Common myeloid progenitor, CD34-positive (primary cell): ENCODE results near the gene SHKBP1.
A peak's percentile ranks its signal among the peaks of the same experiment; 100 is the strongest.

Experiments used
- CTCF ChIA-PET: fragments of 350-600 bp; sonication (Branson Sonifier 250); formaldehyde crosslinking; loops from one replicate; lab custom pipeline; 2021; ENCODE audit warnings: antibody characterized with exemption; lab: Charles Lee
- POLR2A ChIA-PET: fragments of 350-600 bp; sonication (Branson Sonifier 250); formaldehyde crosslinking; loops from one replicate; lab custom pipeline; 2021; ENCODE audit warnings: antibody characterized with exemption; lab: Charles Lee
- DNase-seq, 3 donors: peaks; one replicate each; pipeline versions ENCODE4 v3.0.0 to v3.0.0-alpha.2; 2013
- H3K27ac ChIP-seq, 2 experiments: 1 replicate in 1 of 2; 2 replicates in 1 of 2; pipeline ENCODE4 v1.7.0; 2013; ENCODE audit warnings: inconsistent platforms in 2 of 2, low read length in 2 of 2, mild to moderate bottlenecking in 2 of 2, low read depth in 1 of 2, moderate library complexity in 1 of 2; ENCODE audit not compliant: severe bottlenecking in 2 of 2, insufficient read depth in 1 of 2, poor library complexity in 1 of 2
- H3K27me3 ChIP-seq, 5 experiments: replicated peaks in 2 of 5; 1 replicate in 3 of 5; 2 replicates in 2 of 5; pipeline versions ENCODE4 v1.6.1 to v1.7.0; 2013; ENCODE audit warnings: low read length in 4 of 5, mild to moderate bottlenecking in 2 of 5, moderate library complexity in 2 of 5, inconsistent platforms in 1 of 5; ENCODE audit not compliant: insufficient read depth in 5 of 5, control insufficient read depth in 4 of 5
- H3K36me3 ChIP-seq, 4 experiments: 1 replicate in 2 of 4; 2 replicates in 2 of 4; pipeline versions ENCODE4 v1.6.1 to v1.7.0; 2013; ENCODE audit warnings: low read length in 3 of 4, control low read depth in 1 of 4, mild to moderate bottlenecking in 1 of 4; ENCODE audit not compliant: control insufficient read depth in 4 of 4, insufficient read depth in 4 of 4
- H3K4me1 ChIP-seq, 4 experiments: 1 replicate in 3 of 4; 2 replicates in 1 of 4; pipeline versions ENCODE4 v1.6.1 to v1.7.1; 2013; ENCODE audit warnings: low read length in 3 of 4, mild to moderate bottlenecking in 3 of 4, control low read depth in 1 of 4, inconsistent platforms in 1 of 4, moderate library complexity in 1 of 4; ENCODE audit not compliant: control insufficient read depth in 4 of 4, insufficient read depth in 4 of 4; ENCODE audit errors: control extremely low read depth in 1 of 4
- H3K4me3 ChIP-seq, 7 experiments: 1 replicate in 4 of 7; 2 replicates in 3 of 7; pipeline versions ENCODE4 v1.5.1 to v1.7.0; 2013; ENCODE audit warnings: mild to moderate bottlenecking in 7 of 7, low read length in 6 of 7, moderate library complexity in 6 of 7, inconsistent platforms in 2 of 7, low read depth in 2 of 7, control low read depth in 1 of 7; ENCODE audit not compliant: insufficient read depth in 4 of 7, control insufficient read depth in 1 of 7; ENCODE audit errors: extremely low read depth in 1 of 7
- H3K9me3 ChIP-seq, 5 experiments: 1 replicate in 4 of 5; 2 replicates in 1 of 5; pipeline versions ENCODE4 v1.6.1 to v1.7.1; 2013; ENCODE audit warnings: low read length in 4 of 5, mild to moderate bottlenecking in 2 of 5, inconsistent platforms in 1 of 5, low read depth in 1 of 5, moderate library complexity in 1 of 5; ENCODE audit not compliant: control insufficient read depth in 4 of 5, insufficient read depth in 2 of 5; ENCODE audit errors: control extremely low read depth in 1 of 5
- WGBS: methylation state at CpG from one replicate; pipeline ENCODE4 v1.1.5; 2013; ENCODE audit not compliant: insufficient coverage; 5-methylcytosine and 5-hydroxymethylcytosine counted together

Gene SHKBP1

DNA sequence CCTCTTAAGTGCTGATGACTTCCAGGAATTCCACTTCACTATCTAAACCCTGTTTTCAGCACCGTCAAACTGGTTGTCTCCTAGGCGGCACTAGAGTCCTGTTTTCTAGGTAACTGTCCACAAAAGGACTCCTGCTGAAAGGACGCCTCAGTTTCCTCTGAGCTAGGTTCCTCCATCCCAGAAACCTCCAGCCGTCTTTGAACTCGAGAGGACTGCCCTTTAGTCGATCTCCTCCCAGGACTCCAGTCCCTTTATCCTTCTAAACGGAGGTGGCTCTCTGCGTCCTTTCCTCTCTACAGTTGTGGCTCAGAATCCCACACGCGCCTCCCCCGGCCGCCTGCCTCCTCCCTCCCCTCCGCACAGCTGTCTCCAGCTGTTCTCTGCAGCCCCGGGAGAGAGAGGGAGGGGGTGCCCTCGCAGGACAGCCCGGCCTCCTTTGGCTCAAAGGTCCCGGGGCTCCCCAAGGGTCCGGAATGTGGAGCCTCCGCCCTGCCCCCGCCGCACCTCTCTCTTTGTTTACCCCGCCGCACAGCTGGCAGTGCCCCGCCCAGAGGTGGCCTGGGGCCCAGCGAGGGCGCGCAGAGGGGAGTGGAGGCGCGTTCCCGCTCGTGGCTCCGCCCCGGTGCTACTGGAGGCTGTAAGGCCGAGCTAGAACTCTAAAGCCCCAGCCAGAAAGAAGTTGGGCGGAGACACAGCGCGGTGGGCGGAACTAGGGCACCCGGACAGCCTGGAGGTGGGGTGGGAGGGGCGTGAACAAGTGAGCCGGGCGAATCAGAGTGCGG is 26.9 kb downstream of the SHKBP1 start:
- H3K36me3 ChIP-seq = no peaks in the 10 kb centered on the region
- peak overlapping the region; percentile 30 to 81 (median 56) for H3K4me3 ChIP-seq
- peak overlapping the region in 1 of 2 experiments; percentile 66 for H3K27ac ChIP-seq
- H3K27me3 ChIP-seq = peaks cover 0 to 37% (median 24%) of the 10 kb centered on the region in 5 experiments
- H3K9me3 ChIP-seq = no peaks in the 10 kb centered on the region
- 4% methylated on average over 35 of the region's 43 CpGs for WGBS
- CTCF ChIA-PET = interaction anchor here (0.8 to 7.8 kb wide), 20 partner anchors 9 to 298 kb away, joined by 3 to 57 read pairs (median 4); no protein-coding TSS in a partner anchor
- DNase-seq = peak; percentile 96 to 98 (median 98)
- peaks cover 0 to 79% (median 71%) of the 10 kb centered on the region in 4 experiments for H3K4me1 ChIP-seq
- POLR2A ChIA-PET = interaction anchor here (0.5 to 0.6 kb wide), 2 partner anchors 34 to 1532 kb away, joined by 3 read pairs; no protein-coding TSS in a partner anchor

DNA sequence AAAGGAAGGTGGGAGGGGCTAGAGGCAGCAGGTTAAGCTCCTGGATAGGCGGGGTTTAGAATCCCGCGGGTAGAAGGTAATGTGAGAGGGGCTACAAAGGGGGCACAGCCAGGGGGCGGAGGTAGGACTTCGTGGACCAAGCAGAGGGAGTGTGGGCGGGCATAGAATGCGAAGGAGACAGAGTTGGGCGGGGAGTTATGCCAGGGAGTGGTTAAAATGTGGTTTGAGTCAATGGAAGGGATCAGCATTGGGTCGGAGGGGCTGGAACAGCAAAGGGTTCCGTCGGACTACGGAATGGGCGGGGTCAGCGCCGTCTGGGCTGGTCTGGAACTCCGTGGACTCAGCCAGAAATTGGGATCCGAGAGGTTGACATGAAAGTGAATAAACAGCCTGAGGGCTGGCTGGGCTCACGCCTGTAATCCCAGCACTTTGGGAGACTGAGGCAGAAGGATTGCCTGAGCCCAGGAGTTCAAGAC is 27.5 kb downstream of the SHKBP1 start:
- Histone ChIP-seq H3K27ac (no peak overlapping the region), H3K9me3 (no peaks in the 10 kb centered on the region), H3K4me3 (peak overlapping the region in 6 of 7 experiments; percentile 41 to 81 (median 61)), H3K4me1 (peaks cover 4 to 75% (median 70%) of the 10 kb centered on the region in 4 experiments), H3K27me3 (peaks cover 0 to 31% (median 21%) of the 10 kb centered on the region in 5 experiments), H3K36me3 (no peaks in the 10 kb centered on the region)
- 5% methylated on average over 18 of the region's 18 CpGs for WGBS
- DNase-seq = no peak
- CTCF ChIA-PET = interaction anchor here (0.8 to 7.8 kb wide), 10 partner anchors 9 to 265 kb away, joined by 3 to 57 read pairs (median 6); no protein-coding TSS in a partner anchor
- POLR2A ChIA-PET = interaction anchor here (0.5 to 0.6 kb wide), 2 partner anchors 34 to 1531 kb away, joined by 3 read pairs; no protein-coding TSS in a partner anchor

DNA sequence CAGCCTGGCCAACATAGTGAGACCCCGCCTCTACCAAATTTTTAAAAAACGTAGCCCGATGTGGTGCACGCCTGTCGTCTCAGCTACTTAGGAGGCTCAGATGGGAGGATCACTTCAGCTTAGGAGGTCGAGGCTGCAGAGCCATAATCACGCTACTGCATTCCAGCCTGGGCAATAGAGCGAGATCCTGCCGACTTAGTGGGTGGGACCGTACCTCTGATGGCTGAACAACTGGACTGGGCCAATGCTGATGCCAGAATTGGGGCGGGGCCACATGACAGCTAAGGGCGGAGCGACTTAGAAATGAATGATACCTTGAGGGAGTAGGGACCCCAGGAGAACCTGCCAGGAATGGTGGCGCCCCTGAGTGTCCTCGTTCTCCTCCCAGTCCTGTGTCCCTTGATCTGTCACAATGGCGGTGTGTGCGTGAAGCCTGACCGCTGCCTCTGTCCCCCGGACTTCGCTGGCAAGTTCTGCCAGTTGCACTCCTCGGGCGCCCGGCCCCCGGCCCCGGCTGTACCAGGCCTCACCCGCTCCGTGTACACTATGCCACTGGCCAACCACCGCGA is 28.1 kb downstream of the SHKBP1 start:
- H3K27me3 ChIP-seq = peaks cover 0 to 31% (median 19%) of the 10 kb centered on the region in 5 experiments
- ChIA-PET CTCF (interaction anchor here (1.3 to 7.8 kb wide), 5 partner anchors 10 to 264 kb away, joined by 3 to 57 read pairs (median 7); no protein-coding TSS in a partner anchor), POLR2A (no interaction called here)
- peaks cover 4 to 75% (median 70%) of the 10 kb centered on the region in 4 experiments for H3K4me1 ChIP-seq
- peak in 1 of 3 donors; percentile 17 for DNase-seq
- 28% methylated on average over 29 of the region's 29 CpGs for WGBS
- H3K27ac ChIP-seq = no peak overlapping the region
- peak overlapping the region in 6 of 7 experiments; percentile 40 to 81 (median 60) for H3K4me3 ChIP-seq
- H3K9me3 ChIP-seq = no peaks in the 10 kb centered on the region
- no peaks in the 10 kb centered on the region for H3K36me3 ChIP-seq

DNA sequence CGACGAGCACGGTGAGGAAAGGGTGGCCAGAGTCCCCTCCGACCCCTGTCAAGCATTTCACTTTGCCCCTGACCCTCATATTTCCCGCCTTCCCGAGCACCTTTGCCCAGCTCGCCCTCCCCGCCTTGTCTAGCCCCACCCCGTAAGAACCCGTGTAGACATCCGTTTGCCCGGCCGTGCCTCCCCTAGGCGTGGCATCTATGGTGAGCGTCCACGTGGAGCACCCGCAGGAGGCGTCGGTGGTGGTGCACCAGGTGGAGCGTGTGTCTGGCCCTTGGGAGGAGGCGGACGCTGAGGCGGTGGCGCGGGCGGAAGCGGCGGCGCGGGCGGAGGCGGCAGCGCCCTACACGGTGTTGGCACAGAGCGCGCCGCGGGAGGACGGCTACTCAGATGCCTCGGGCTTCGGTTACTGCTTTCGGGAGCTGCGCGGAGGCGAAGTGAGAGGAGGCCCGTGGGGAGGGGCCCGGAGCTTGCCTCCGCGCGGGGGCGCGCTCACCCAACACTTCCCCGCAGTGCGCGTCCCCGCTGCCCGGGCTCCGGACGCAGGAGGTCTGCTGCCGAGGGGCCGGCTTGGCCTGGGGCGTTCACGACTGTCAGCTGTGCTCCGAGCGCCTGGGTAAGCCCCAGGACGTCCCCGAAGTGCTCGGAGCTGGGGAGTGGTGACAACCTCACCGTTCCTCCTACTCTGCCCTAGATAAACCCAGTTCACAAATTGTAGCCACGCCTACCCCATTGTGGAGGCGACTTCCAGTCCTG is 28.7 kb downstream of the SHKBP1 start:
- Histone ChIP-seq H3K4me1 (peaks cover 4 to 74% (median 69%) of the 10 kb centered on the region in 4 experiments), H3K27ac (no peak overlapping the region), H3K36me3 (no peaks in the 10 kb centered on the region), H3K4me3 (peak overlapping the region in 6 of 7 experiments; percentile 40 to 81 (median 60)), H3K27me3 (peaks cover 0 to 29% (median 16%) of the 10 kb centered on the region in 5 experiments), H3K9me3 (no peaks in the 10 kb centered on the region)
- DNase-seq = peak in 2 of 3 donors; percentile 66 to 76
- WGBS = under 1% methylated on average over 61 of the region's 71 CpGs
- ChIA-PET POLR2A (no interaction called here), CTCF (interaction anchor here (0.7 to 4.0 kb wide), 7 partner anchors 10 to 264 kb away, joined by 3 to 24 read pairs (median 3); no protein-coding TSS in a partner anchor)

DNA sequence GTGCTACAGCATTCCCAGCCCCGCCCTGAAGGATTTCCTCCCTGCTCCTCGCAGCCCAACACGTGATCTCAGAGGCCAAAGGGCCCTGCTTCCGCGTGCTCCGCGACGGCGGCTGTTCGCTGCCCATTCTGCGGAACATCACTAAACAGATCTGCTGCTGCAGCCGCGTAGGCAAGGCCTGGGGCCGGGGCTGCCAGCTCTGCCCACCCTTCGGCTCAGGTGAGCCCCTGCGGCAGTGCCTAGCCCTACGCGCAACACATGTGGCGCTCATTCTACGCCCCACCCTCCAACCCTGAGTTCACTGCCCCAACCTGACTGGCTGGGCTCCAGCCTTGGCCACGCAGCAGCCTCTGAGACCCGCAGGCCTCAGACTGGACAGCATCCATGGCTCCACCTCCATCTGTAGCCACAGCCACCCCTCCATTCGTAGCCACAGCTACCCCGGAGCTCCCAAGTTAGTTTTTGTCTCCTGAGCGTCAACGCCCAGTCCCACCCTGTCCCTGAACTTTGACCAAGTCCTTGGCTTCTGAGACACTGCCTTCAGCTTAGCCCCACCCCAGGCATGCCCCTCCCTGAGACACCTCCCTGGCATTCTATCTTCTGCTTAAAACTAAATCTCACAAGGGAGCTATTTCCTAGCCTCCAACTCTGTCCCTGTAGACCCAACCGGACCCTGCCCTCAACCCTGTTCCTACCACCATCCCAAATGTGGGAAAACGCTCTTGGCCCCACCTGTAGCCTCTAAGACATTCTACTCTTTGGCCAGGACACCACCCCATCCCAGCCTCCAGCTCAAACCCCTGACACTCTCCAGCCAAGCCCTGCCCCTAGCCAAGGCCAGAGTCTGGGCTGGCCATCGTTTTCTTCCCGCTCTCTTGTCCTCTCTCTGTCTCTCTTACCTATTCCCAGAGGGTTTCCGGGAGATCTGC is 30.9 kb downstream of the SHKBP1 start:
- H3K4me1 ChIP-seq = peaks cover 4 to 66% (median 57%) of the 10 kb centered on the region in 4 experiments

More for the DNA sequence above, 30.9 kb downstream of the SHKBP1 start:
- Histone ChIP-seq H3K27me3 (peaks cover 0 to 18% (median 7%) of the 10 kb centered on the region in 5 experiments), H3K9me3 (no peaks in the 10 kb centered on the region), H3K27ac (no peak overlapping the region), H3K36me3 (no peaks in the 10 kb centered on the region), H3K4me3 (no peak overlapping the region)
- DNase-seq = no peak
- CTCF ChIA-PET = interaction anchor here (0.7 to 4.0 kb wide), 4 partner anchors 26 to 56 kb away, joined by 3 to 24 read pairs (median 4); no protein-coding TSS in a partner anchor
- POLR2A ChIA-PET = no interaction called here
- 88% methylated on average over 28 of the region's 31 CpGs for WGBS
